GM21619 (cell line): Measurements from ENCODE around the gene SCAND1.
"Not testable (repeated sequence)": the region's sequence is repeated elsewhere in the genome, so short reads cannot be mapped to it uniquely, and the experiment has no call there.

ENCODE experiments used
- ATAC-seq: cut with Tn5 transposase; IDR thresholded peaks from one replicate; pipeline ENCODE4 v1.9.1; 2021; ENCODE audit not compliant: unreplicated experiment

Gene SCAND1

GRCh38 chr20:35954200-35954906 lies at the start of gene SCAND1:
TSS of gene SCAND1 (minus strand) at chr20:35954502. CDS start at chr20:35954284, 218 bp downstream.
- peak; percentile 81 for ATAC-seq

GRCh38 chr20:36004045-36004444 lies 49.7 kb upstream of the SCAND1 start:
- no peak for ATAC-seq

DNA sequence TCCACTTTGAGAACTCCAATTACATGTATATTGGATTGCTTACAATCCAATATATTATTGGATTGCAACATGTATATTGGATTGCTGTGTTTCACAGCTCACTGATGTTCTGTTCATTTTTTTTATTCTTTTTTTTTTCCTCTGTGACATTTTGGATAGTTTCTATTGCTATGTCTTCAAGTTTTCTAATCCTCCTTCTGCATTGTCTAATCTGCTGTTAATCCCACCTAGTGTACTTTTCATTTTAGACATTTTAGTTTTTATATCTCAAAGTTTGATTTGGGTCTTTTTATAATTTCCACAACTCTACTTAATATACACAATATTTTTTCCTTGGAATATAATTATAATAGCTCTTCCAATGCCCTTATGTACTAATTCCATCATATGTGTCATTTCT lies 48.6 kb upstream of the SCAND1 start:
- ATAC-seq = no peak

DNA sequence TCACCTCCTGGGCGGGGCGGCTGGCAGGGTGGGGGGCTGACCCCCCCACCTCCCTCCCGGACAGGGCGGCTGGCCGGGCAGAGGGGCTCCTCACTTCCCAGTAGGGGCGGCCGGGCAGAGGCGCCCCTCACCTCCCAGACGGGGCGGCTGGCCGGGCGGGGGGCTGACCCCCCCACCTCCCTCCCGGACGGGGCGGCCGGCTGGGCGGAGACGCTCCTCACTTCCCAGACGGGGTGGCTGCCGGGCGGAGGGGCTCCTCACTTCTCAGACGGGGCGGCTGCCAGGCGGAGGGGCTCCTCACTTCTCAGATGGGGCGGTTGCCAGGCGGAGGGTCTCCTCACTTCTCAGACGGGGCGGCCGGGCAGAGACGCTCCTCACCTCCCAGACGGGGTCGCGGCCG lies 47.0 kb upstream of the SCAND1 start:
- ATAC-seq = not testable (repeated sequence)

- ATAC-seq = not testable (repeated sequence)
These were observed 42.2 kb upstream of the SCAND1 start for GRCh38 chr20:35996492-35996891.

- ATAC-seq = no peak
These were observed 40.7 kb upstream of the SCAND1 start for GRCh38 chr20:35994994-35995453.

DNA sequence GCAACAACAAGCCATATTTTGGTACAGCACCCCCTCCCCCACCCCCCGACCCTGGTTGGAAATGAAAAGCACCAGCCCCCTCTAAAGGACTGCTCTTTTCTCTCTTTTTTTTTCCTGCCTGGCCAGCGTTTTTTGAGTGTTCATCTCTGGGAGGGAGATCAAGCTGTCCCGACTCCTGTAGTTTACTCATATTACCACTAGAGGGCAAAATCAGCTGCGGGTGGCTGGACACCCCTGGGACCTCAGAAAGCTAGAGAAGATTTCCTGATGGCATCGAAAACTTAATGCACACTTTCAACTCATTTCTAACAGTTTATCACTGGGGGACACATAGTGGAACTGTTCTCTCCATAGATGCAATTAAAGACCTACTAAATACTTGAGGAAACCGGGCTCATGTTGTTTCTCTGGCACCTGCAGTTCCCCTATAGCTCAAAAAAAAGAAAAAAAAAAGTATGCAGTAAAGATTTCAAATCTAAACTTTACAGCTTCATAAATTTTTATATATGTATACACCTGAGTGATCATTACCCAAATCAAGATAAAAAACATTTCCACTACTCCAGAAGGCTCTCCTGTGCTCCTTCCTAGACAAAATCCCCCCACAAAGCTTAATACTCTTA lies 38.5 kb upstream of the SCAND1 start:
- no peak for ATAC-seq

DNA sequence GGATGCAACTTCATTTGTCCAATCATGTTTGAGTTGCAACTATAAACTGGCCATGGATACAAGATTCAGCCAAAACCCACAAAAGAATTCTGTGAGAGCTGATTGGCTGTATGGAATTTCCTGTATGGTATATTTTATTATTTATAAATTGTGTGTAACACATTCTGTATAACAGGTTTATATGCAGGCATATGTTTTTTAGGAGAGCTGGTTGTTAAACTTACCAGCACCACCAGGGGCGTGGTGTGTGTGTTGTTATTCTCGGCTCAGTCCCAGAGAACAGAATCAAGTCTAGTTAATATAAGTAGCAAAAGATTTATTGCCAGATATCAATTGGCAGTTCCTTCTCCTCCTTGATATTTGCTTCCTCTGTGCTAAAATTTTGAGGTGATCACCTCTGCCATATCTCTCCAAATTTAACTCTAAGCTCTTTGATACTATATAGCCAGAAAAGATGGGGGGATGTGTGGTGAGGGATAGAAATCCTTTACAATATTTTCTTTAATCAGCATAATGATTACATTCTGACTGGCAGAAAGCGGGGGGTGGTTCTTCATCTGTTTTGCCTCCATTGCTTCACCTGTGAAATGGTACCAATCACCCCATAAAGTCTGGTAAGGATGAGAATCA lies 37.0 kb upstream of the SCAND1 start:
- no peak for ATAC-seq

DNA sequence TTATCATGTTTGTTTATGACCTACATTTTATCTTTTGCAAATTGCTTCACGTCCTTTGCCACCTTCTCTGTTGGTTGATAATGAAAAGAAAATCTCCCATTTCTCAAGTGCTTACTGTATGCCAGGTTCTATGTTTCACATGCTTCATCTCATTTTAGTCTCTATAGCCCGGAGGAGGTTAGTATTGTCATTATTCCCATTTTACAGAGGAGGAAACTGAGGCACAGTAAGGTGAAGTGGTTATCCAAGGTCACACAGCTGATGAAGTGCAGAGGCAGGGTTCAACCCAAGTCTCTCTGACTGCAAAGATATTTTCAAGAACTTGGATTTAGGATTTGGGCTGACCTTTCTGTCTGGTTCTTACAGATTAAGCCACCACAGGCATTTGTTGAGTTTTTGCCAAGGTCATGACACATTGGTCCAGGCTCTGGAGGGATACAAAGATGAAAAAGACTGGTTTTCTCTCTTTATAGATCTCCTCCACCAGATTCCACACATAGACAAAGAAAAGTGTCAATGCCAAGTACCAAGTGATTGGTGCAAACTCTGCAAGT lies 34.7 kb upstream of the SCAND1 start:
- ATAC-seq = no peak

- no peak for ATAC-seq
These were observed 31.5 kb upstream of the SCAND1 start for GRCh38 chr20:35985806-35986205.

DNA sequence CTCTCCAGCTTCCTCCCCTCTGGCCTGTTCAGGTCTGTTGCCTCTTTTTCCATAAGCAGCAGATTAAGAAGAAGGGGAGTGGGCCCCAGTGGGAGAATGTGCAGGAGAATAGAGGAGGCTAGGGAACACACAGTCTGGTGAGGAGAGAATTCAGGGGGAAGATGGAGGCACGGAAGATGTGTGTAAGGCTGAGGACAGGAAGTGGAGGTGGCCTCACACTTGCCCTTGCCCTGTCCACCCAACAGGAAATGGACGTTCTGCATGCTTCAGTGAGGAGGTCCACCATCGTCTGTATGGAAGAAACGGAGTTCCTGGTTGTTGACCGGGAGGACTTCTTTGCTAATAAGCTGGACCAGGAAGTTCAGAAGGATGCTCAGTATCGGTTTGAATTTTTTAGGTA lies 30.1 kb upstream of the SCAND1 start:
- ATAC-seq = no peak

- ATAC-seq = no peak
These were observed 27.7 kb upstream of the SCAND1 start for GRCh38 chr20:35981969-35982368.

DNA sequence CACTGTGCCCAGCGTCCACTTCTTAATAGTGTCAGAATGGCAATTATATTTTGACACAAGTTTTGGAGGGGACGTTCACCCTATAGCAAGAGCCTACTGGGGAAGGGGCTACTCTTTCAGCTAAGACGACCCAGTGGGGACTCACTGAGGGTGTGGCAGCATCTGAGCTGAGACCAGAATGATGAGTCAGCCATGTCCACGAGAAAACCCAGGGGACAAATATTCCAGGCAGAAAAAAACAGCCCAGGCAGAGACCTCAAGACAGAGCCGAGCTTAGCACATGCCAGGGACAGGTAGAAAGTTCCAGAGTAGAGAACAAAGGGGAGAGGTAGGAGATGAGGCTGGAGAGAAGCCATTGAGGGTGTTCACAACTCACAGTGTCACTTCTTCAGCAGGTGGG lies 25.2 kb upstream of the SCAND1 start:
- ATAC-seq = no peak

DNA sequence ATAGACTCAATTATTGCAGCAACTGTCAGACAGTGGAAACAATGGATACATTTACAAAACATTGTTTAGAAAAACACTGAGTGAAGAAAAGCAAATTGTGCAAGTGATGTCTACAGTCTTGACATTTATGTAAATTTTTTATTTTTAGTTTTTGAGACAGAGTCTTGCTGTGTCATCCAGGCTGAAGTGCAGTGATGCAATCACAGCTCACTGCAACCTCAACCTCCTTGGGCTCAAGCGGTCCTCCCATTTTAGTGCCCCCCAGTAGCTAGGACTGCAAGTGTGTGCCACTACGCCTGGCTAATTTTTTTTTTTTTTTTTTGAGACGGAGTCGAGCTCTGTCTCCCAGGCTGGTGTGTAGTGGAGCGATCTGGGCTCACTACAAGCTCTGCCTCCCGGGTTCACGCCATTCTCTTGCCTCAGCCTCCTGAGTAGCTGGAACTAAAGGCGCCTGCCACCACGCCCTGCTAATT lies 23.8 kb upstream of the SCAND1 start:
- ATAC-seq = no peak

DNA sequence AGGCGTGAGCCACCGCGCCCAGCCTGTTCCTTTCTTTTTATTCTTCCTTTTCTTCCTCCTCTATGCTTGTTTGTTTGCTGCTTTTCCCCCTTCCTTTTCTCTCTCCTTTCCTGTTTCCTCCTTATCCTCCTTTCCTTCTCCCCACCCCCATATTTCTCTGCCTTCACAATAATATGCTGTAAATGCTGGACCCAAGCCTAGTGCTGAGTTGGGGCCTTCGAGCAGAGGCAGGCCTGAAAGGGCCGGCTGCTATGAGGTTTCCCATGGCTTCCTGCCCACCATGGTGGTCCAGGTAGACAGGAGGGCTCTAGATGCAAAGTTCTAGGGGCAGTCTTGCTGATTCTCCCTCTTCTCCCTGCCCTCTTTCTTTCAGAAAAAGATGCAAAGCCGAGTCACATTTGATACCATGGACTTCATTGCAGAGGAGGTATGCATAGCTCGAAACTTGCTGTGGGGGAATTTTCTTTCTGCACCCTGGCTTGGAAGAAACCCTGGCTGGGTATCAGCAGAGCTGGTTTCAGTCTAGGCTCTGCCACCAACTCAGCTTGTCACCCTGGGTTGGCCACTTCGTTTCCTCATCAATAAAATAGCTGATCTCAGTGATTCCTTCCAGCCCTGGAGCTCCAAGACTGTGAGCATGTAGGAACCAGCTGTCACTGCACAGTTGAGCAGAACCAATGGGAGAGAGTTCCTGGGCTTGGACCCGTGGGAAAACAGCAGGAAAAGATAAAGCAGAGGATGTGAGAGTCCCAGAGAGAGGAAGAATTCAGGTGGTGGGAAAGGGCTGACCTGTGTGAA lies 21.5 kb upstream of the SCAND1 start:
- ATAC-seq = no peak

GRCh38 chr20:35974256-35974655 lies 20.0 kb upstream of the SCAND1 start:
- ATAC-seq = no peak

GRCh38 chr20:35972462-35972861 lies 18.2 kb upstream of the SCAND1 start:
- no peak for ATAC-seq

- no peak for ATAC-seq
These were observed 17.7 kb upstream of the SCAND1 start for GRCh38 chr20:35971981-35972380.

DNA sequence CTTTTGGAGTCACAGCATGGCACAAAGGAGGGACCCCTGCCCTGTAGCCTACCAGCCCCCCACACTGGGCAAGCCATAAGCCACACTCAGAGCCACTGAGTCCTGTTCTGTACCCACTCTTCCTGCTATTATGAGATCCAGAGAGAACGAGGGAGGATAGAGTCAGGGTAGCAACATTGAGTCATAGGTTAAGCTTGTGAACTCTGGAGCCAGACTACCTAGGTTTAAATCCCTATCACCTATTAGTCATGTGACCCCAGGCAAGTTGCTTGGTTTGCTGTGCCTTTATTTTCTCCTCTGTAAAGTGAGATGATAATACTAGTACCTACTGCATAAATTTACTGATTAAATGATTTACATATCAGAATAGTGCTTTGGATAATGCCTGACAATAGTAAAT lies 14.6 kb upstream of the SCAND1 start:
- ATAC-seq = no peak

- ATAC-seq = no peak
These were observed 13.8 kb upstream of the SCAND1 start, which contains the start of gene CNBD2 for GRCh38 chr20:35967979-35968640. TSS of gene CNBD2 (plus strand) at chr20:35968590. CDS start at chr20:35968763, 173 bp downstream.
